ENCODE measurements around the gene PPP1R37.

DNA sequence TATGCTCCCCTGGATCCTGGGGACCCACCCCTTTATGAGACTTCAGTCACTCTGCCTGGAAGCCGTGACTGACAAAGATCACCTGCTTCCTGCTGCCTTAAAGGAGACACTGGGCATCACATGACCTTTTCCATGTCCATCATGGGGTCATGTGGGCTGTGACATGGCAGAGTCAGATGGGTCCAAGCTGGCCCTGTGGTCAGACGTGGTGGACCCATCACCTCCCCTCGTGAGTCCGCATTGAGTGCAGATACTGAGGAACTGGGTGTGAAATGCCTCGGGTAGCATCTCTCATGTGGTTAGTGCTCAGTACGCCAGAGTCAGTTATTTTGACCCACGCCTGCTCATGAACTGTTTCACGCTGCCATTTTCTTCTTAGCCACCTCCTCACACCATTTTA is 40.7 kb downstream of the PPP1R37 start:
- TF ChIP-seq, protein P1, sequence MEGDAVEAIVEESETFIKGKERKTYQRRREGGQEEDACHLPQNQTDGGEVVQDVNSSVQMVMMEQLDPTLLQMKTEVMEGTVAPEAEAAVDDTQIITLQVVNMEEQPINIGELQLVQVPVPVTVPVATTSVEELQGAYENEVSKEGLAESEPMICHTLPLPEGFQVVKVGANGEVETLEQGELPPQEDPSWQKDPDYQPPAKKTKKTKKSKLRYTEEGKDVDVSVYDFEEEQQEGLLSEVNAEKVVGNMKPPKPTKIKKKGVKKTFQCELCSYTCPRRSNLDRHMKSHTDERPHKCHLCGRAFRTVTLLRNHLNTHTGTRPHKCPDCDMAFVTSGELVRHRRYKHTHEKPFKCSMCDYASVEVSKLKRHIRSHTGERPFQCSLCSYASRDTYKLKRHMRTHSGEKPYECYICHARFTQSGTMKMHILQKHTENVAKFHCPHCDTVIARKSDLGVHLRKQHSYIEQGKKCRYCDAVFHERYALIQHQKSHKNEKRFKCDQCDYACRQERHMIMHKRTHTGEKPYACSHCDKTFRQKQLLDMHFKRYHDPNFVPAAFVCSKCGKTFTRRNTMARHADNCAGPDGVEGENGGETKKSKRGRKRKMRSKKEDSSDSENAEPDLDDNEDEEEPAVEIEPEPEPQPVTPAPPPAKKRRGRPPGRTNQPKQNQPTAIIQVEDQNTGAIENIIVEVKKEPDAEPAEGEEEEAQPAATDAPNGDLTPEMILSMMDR (tag by site-specific recombination; IDR thresholded peaks at IDR 0.05) = no peak
- TF ChIP-seq SP7 (tag by site-specific recombination; IDR thresholded peaks at IDR 0.05) = no peak
- TF ChIP-seq ZNF274 (IDR thresholded peaks at IDR 0.05; ENCODE audit: low read length) = no peak
- no peak for TF ChIP-seq ZNF274 (tag by site-specific recombination; IDR thresholded peaks at IDR 0.05; ENCODE audit: borderline replicate concordance)
- TF ChIP-seq GLI4 (tag by site-specific recombination; IDR thresholded peaks at IDR 0.05) = no peak

All from HEK293 (cell line).